PC-3 (cell line): ENCODE measurements around the gene SMAD3.

Experiments used
- CTCF ChIP-seq: fragments of 300-600 bp; sonication (generic); conservative IDR thresholded peaks from 2 replicates; pipeline ENCODE4 v1.5.1; 2017; ENCODE audit warnings: antibody characterized with exemption, low read depth, mild to moderate bottlenecking, low read length
- EZH2phosphoT487 ChIP-seq: fragments of 300-600 bp; sonication (generic); IDR thresholded peaks from 2 replicates; pipeline ENCODE4 v1.6.1; 2018; ENCODE audit warnings: mild to moderate bottlenecking, antibody characterized with exemption, low read length, borderline replicate concordance

- no peak for TF ChIP-seq CTCF
- no peak for TF ChIP-seq EZH2phosphoT487
Observed at GRCh38 chr15:67105065-67105951, 39.9 kb downstream of the SMAD3 start.
